H1 (cell line): Measurements from ENCODE around the gene NCF4. TPM values are rescaled to one million over a fixed set of nuclear protein-coding genes. Genes with fewer than 3 reads are reported as not detected.

Experiments used
- CTCF ChIP-seq, 3 experiments: IDR thresholded peaks; 1 replicate in 2 of 3; 2 replicates in 1 of 3; pipeline versions ENCODE4 v1.5.1 to v1.6.1; 2011; ENCODE audit warnings: low read length in 3 of 3, mild to moderate bottlenecking in 3 of 3, inconsistent platforms in 2 of 3, low read depth in 1 of 3, moderate library complexity in 1 of 3; ENCODE audit not compliant: insufficient read depth in 1 of 3; ENCODE audit errors: control extremely low read depth in 1 of 3
- JUND ChIP-seq: IDR thresholded peaks from 2 replicates; pipeline ENCODE4 v1.6.1; 2011; ENCODE audit warnings: mild to moderate bottlenecking, improper control_type of control experiment, low read length
- POU5F1 ChIP-seq: IDR thresholded peaks from 2 replicates; pipeline ENCODE4 v1.6.1; 2011; ENCODE audit warnings: low read depth, mild to moderate bottlenecking, low read length, moderate library complexity
- RNF2 ChIP-seq: fragments of 200-900, 300-1000 bp; sonication (generic); IDR thresholded peaks from 2 replicates; pipeline ENCODE4 v1.7.1; 2016; ENCODE audit warnings: borderline replicate concordance, low read depth, mild to moderate bottlenecking, antibody characterized with exemption, low read length; ENCODE audit not compliant: poor library complexity, severe bottlenecking; ENCODE audit errors: missing control alignments
- polyA plus RNA-seq, 7 experiments: library from polyadenylated mRNA; depleted of rRNA in 3 of 7; stranded (reverse) in 5 of 7; unstranded in 2 of 7; fragments of >200 nt in 5 of 7; fragments of 200-250 nt in 2 of 7; gene quantifications; 1 replicate in 5 of 7; 2 replicates in 1 of 7; 4 replicates in 1 of 7; pipeline versions ENCODE4 v1.2.1 to v1.2.3, GENCODE V29; 2011 to 2013; ENCODE audit warnings: missing spikeins in 2 of 7, mixed read lengths in 2 of 7
- total RNA-seq: library from RNA; stranded (reverse); fragmentation: NEBNext Ultra II Directional; extraction: Animal tissue kit (Norgen Biotek cat#: 25700); gene quantifications from 2 replicates; pipeline ENCODE4 v1.2.1, GENCODE V29; 2021

The NCF4 gene
- total and polyA plus RNA-seq, 2 of the 8 experiments (the other 6 are each of a cell fraction or from before 2014, with no cell fraction given), result 0.20 TPM; not detected in 1

GRCh38 chr22:36865346-36865745 lies 4.5 kb downstream of the NCF4 start (continued):
- TF ChIP-seq CTCF (IDR thresholded peaks at IDR 0.05; ENCODE audit: control extremely low read depth in 1 of 3, insufficient read depth in 1 of 3, low read depth in 1 of 3, low read length in 3 of 3), result no peak
- no peak for TF ChIP-seq RNF2
- TF ChIP-seq JUND, result no peak
- TF ChIP-seq POU5F1, result no peak
- TF ChIP-seq, all 59 proteins: peak for 0
